HepG2 (cell line): ENCODE results near the gene PPAN. TPM values are rescaled to one million over a fixed set of nuclear protein-coding genes. Genes with fewer than 3 reads are reported as not detected.

ENCODE experiments used
- EP300 ChIP-seq, 3 experiments: sonication (generic) in 1 of 3; formaldehyde crosslinking in 1 of 3; IDR thresholded peaks; 2 replicates each; pipeline versions ENCODE4 v1.5.1 to v1.6.1; 2011 to 2020; ENCODE audit warnings: low read depth in 2 of 3, low read length in 2 of 3, borderline replicate concordance in 1 of 3, improper control_type of control experiment in 1 of 3, mild to moderate bottlenecking in 1 of 3, missing genetic modification reagents in 1 of 3, moderate library complexity in 1 of 3
- HOXA7 ChIP-seq: sonication (generic); formaldehyde crosslinking; IDR thresholded peaks from 2 replicates; pipeline ENCODE4 v1.8.1; 2022; ENCODE audit warnings: mild to moderate bottlenecking, missing genetic modification reagents, moderate library complexity
- IRF2 ChIP-seq: IDR thresholded peaks from 2 replicates; pipeline ENCODE4 v1.6.1; 2018; ENCODE audit warnings: missing genetic modification reagents, missing compliant biosample characterization
- PAWR ChIP-seq: sonication (generic); formaldehyde crosslinking; IDR thresholded peaks from 2 replicates; pipeline ENCODE4 v1.4.0; 2020; ENCODE audit warnings: missing genetic modification reagents, mild to moderate bottlenecking, borderline replicate concordance
- PHF21A ChIP-seq: sonication (generic); formaldehyde crosslinking; IDR thresholded peaks from 2 replicates; pipeline ENCODE4 v1.5.0; 2020; ENCODE audit warnings: mild to moderate bottlenecking, missing genetic modification reagents
- RFXANK ChIP-seq: IDR thresholded peaks from 2 replicates; pipeline ENCODE4 v1.6.1; 2016
- SMARCC2 ChIP-seq: fragments of 450-650 bp; IDR thresholded peaks from 2 replicates; pipeline ENCODE4 v1.6.1; 2017; ENCODE audit warnings: antibody characterized with exemption, mild to moderate bottlenecking
- SP5 ChIP-seq: IDR thresholded peaks from 2 replicates; pipeline ENCODE4 v1.6.1; 2016; ENCODE audit warnings: low read depth, borderline replicate concordance
- ZFP36L1 ChIP-seq: sonication (generic); formaldehyde crosslinking; IDR thresholded peaks from 2 replicates; pipeline ENCODE4 v1.8.0; 2022; ENCODE audit warnings: mild to moderate bottlenecking, missing genetic modification reagents, moderate library complexity
- ZNF274 ChIP-seq: sonication (generic); formaldehyde crosslinking; IDR thresholded peaks from 2 replicates; pipeline ENCODE4 v1.5.1; 2020; ENCODE audit warnings: mild to moderate bottlenecking, missing genetic modification reagents
- ZNF562 ChIP-seq: sonication (generic); formaldehyde crosslinking; IDR thresholded peaks from 2 replicates; pipeline ENCODE4 v1.8.0; 2022; ENCODE audit warnings: missing genetic modification reagents, borderline replicate concordance
- ZNF605 ChIP-seq: sonication (generic); formaldehyde crosslinking; IDR thresholded peaks from 2 replicates; pipeline ENCODE4 v1.8.0; 2022; ENCODE audit warnings: mild to moderate bottlenecking, missing genetic modification reagents
- ZNF615 ChIP-seq: sonication (generic); formaldehyde crosslinking; IDR thresholded peaks from 2 replicates; pipeline ENCODE4 v1.5.0; 2020; ENCODE audit warnings: mild to moderate bottlenecking, missing genetic modification reagents, borderline replicate concordance
- ZNF619 ChIP-seq: sonication (generic); formaldehyde crosslinking; IDR thresholded peaks from 2 replicates; pipeline ENCODE4 v1.4.0; 2020; ENCODE audit warnings: mild to moderate bottlenecking, missing genetic modification reagents
- polyA plus RNA-seq, 8 experiments: library from polyadenylated mRNA; depleted of rRNA in 3 of 8; stranded (reverse) in 7 of 8; unstranded in 1 of 8; fragments of >200 nt; fragmentation: Illumina TruSeq in 4 of 8; extraction: Trizol in 4 of 8; gene quantifications; 2 replicates each; pipeline versions ENCODE4 v1.2.1 to v1.2.3, GENCODE V29; 2011 to 2016; ENCODE audit warnings: low read depth in 4 of 8, missing spikeins in 1 of 8, mixed read lengths in 1 of 8; ENCODE audit not compliant: insufficient read depth in 1 of 8
- total RNA-seq, 5 experiments: library from RNA; depleted of rRNA; stranded (reverse); fragments of >200 nt; fragmentation: Illumina TruSeq; extraction: Trizol; gene quantifications; 2 replicates each; pipeline ENCODE4 v1.2.3, GENCODE V29; 2016; ENCODE audit warnings: low read depth in 1 of 5
- TF ChIP-seq, protein P1 (sequence below): sonication (generic); formaldehyde crosslinking; IDR thresholded peaks from 2 replicates; pipeline ENCODE4 v1.4.0; 2020; ENCODE audit warnings: missing genetic modification reagents
- TF ChIP-seq, protein P2 (sequence below): sonication (generic); formaldehyde crosslinking; IDR thresholded peaks from 2 replicates; pipeline ENCODE4 v1.4.0; 2020; ENCODE audit warnings: mild to moderate bottlenecking, missing genetic modification reagents
- TF ChIP-seq, protein P3 (sequence below): sonication (generic); formaldehyde crosslinking; IDR thresholded peaks from 2 replicates; pipeline ENCODE4 v1.4.0; 2020; ENCODE audit warnings: mild to moderate bottlenecking, missing genetic modification reagents
- TF ChIP-seq, protein P4 (sequence below): sonication (generic); formaldehyde crosslinking; IDR thresholded peaks from 2 replicates; pipeline ENCODE4 v1.9.0; 2021; ENCODE audit warnings: missing genetic modification reagents, borderline replicate concordance
- TF ChIP-seq, protein P5 (sequence below): sonication (generic); formaldehyde crosslinking; IDR thresholded peaks from 2 replicates; pipeline ENCODE4 v1.5.1; 2020; ENCODE audit warnings: mild to moderate bottlenecking, missing genetic modification reagents, moderate library complexity

PPAN gene
- total and polyA plus RNA-seq, 2 of the 13 experiments (the other 11 are each of a cell fraction or from before 2014, with no cell fraction given) = 36.2 to 41.9 TPM

DNA sequence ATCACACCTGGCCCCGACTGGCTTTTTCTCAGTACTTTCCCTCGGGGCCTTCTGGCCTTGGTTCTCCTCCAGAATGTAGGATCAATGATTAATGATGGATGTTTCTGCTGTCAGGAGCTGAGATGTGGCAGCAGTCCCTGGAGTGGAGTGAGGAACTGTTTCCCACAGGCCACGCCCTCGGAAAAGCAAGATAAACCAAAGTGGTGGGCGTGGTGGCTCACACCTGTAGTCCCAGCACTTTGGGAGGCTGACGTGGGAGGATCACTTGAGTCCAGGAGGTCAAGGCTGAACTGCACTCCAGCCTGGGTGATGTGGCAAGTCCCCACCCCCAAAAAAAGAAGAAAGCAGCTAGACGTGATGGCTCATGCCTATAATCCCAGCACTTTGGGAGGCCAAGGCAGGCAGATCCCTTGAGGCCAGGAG is 27.1 kb upstream of the PPAN start (continued):
- TF ChIP-seq ZNF605 (CRISPR knock-in tag) = no peak
- TF ChIP-seq HOXA7 (CRISPR knock-in tag) = no peak
- TF ChIP-seq, protein P1, sequence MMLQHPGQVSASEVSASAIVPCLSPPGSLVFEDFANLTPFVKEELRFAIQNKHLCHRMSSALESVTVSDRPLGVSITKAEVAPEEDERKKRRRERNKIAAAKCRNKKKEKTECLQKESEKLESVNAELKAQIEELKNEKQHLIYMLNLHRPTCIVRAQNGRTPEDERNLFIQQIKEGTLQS = no peak
- no peak for TF ChIP-seq IRF2 (CRISPR knock-in tag)
- TF ChIP-seq RFXANK (CRISPR knock-in tag) = no peak
- TF ChIP-seq PAWR (CRISPR knock-in tag) = no peak
- TF ChIP-seq ZNF619 = no peak
- TF ChIP-seq, protein P2, sequence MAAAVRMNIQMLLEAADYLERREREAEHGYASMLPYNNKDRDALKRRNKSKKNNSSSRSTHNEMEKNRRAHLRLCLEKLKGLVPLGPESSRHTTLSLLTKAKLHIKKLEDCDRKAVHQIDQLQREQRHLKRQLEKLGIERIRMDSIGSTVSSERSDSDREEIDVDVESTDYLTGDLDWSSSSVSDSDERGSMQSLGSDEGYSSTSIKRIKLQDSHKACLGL (CRISPR knock-in tag) = no peak
- peak; percentile 92 for TF ChIP-seq SP5 (CRISPR knock-in tag)
- no peak for TF ChIP-seq SMARCC2
- TF ChIP-seq, protein P3, sequence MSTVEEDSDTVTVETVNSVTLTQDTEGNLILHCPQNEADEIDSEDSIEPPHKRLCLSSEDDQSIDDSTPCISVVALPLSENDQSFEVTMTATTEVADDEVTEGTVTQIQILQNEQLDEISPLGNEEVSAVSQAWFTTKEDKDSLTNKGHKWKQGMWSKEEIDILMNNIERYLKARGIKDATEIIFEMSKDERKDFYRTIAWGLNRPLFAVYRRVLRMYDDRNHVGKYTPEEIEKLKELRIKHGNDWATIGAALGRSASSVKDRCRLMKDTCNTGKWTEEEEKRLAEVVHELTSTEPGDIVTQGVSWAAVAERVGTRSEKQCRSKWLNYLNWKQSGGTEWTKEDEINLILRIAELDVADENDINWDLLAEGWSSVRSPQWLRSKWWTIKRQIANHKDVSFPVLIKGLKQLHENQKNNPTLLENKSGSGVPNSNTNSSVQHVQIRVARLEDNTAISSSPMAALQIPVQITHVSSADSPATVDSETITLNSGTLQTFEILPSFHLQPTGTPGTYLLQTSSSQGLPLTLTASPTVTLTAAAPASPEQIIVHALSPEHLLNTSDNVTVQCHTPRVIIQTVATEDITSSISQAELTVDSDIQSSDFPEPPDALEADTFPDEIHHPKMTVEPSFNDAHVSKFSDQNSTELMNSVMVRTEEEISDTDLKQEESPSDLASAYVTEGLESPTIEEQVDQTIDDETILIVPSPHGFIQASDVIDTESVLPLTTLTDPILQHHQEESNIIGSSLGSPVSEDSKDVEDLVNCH = no peak
- TF ChIP-seq, protein P4, sequence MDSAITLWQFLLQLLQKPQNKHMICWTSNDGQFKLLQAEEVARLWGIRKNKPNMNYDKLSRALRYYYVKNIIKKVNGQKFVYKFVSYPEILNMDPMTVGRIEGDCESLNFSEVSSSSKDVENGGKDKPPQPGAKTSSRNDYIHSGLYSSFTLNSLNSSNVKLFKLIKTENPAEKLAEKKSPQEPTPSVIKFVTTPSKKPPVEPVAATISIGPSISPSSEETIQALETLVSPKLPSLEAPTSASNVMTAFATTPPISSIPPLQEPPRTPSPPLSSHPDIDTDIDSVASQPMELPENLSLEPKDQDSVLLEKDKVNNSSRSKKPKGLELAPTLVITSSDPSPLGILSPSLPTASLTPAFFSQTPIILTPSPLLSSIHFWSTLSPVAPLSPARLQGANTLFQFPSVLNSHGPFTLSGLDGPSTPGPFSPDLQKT (CRISPR knock-in tag) = no peak
- no peak for TF ChIP-seq ZNF615 (CRISPR knock-in tag)
- TF ChIP-seq PHF21A (CRISPR knock-in tag) = no peak
- no peak for TF ChIP-seq EP300 (IDR thresholded peaks at IDR 0.05; ENCODE audit: low read depth in 2 of 2, low read length in 2 of 2)
- peak; percentile 43; the same call in 1 of the 2 replicates for TF ChIP-seq EP300 (CRISPR knock-in tag; IDR thresholded peaks at IDR 0.05; ENCODE audit: borderline replicate concordance)
- TF ChIP-seq ZNF562 = no peak
- TF ChIP-seq, protein P5, sequence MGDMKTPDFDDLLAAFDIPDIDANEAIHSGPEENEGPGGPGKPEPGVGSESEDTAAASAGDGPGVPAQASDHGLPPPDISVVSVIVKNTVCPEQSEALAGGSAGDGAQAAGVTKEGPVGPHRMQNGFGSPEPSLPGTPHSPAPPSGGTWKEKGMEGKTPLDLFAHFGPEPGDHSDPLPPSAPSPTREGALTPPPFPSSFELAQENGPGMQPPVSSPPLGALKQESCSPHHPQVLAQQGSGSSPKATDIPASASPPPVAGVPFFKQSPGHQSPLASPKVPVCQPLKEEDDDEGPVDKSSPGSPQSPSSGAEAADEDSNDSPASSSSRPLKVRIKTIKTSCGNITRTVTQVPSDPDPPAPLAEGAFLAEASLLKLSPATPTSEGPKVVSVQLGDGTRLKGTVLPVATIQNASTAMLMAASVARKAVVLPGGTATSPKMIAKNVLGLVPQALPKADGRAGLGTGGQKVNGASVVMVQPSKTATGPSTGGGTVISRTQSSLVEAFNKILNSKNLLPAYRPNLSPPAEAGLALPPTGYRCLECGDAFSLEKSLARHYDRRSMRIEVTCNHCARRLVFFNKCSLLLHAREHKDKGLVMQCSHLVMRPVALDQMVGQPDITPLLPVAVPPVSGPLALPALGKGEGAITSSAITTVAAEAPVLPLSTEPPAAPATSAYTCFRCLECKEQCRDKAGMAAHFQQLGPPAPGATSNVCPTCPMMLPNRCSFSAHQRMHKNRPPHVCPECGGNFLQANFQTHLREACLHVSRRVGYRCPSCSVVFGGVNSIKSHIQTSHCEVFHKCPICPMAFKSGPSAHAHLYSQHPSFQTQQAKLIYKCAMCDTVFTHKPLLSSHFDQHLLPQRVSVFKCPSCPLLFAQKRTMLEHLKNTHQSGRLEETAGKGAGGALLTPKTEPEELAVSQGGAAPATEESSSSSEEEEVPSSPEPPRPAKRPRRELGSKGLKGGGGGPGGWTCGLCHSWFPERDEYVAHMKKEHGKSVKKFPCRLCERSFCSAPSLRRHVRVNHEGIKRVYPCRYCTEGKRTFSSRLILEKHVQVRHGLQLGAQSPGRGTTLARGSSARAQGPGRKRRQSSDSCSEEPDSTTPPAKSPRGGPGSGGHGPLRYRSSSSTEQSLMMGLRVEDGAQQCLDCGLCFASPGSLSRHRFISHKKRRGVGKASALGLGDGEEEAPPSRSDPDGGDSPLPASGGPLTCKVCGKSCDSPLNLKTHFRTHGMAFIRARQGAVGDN = peak; percentile 20
- no peak for TF ChIP-seq ZNF274 (CRISPR knock-in tag)
- no peak for TF ChIP-seq ZFP36L1
